ENCODE measurements around the gene MT1B.
A peak's percentile ranks its signal among the peaks of the same experiment; 100 is the strongest.
"Not testable (repeated sequence)": the region's sequence is repeated elsewhere in the genome, so short reads cannot be mapped to it uniquely, and the experiment has no call there.

MT1B gene

DNA sequence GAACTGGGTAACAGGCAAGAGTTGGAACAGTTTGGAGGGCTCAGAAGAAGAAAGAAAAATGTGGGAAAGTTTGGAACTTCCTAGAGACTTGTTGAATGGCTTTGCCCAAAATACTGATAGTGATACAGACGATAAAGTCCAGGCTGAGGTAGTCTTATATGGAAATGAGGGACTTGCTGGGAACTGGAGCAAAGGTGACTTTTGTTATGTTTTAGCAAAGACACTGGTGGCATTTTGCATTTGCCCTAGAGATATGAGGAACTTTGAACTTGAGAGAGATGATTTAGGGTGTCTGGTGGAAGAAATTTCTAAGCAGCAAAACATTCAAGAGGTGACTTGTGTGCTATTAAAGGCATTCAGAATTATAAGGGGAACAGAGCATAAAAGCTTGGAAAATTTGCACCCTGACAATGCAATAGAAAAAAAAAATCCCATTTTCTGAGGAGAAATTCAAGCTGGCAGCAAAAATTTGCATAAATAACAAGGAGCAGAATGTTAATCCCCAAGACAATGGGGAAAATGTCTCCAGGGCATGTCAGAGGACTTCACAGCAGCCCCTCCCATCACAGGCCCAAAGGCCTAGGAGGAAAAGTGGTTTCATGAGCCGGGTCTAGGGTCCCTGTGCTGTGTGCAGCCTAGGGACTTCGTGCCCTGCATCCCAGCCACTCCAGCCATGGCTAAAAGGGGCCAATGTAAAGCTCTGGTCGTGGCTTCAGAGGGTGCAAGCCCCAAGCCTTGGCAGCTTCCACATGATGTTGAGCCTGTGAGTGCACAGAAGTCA, 29.8 kb upstream of the MT1B start:
- not testable (repeated sequence) for DNase-seq

DNA sequence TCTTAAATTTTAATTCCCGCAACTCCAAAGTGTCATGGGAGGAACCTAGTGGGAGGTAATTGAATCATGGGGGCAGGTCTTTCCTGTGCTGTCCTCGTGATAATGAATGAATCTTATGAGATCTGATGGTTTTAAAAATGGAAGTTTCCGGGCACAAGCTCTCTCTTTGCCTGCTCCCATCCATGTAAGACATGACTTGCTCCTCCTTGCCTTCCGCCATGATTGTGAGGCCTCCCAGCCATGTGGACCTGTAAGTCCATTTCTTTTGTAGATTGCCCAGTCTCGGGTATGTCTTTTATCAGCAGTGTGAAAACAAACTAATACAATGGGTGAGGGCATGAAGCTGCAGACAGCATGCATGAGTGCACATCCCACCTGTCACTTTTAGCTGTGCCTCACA, 28.5 kb upstream of the MT1B start:
- DNase-seq, result not testable (repeated sequence)

DNA sequence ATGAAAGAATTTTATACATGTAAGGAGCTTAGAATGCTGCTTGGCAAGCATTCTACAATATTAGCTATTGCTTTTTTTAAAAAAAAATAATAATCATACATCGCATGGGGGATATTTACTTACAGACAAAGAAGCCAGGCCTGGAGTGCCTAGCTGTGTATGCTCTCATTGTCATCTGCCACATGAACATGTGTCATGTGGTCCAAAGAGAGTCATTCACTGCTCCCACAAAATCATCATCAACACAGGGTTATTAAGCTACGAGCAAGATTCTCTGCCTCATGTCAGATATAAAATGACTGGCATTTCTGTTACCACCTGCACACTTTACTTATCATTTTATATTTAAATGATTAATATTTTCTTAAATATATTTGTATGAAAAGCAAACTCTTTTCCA, 28.0 kb upstream of the MT1B start:
- DNase-seq, result no peak

DNA sequence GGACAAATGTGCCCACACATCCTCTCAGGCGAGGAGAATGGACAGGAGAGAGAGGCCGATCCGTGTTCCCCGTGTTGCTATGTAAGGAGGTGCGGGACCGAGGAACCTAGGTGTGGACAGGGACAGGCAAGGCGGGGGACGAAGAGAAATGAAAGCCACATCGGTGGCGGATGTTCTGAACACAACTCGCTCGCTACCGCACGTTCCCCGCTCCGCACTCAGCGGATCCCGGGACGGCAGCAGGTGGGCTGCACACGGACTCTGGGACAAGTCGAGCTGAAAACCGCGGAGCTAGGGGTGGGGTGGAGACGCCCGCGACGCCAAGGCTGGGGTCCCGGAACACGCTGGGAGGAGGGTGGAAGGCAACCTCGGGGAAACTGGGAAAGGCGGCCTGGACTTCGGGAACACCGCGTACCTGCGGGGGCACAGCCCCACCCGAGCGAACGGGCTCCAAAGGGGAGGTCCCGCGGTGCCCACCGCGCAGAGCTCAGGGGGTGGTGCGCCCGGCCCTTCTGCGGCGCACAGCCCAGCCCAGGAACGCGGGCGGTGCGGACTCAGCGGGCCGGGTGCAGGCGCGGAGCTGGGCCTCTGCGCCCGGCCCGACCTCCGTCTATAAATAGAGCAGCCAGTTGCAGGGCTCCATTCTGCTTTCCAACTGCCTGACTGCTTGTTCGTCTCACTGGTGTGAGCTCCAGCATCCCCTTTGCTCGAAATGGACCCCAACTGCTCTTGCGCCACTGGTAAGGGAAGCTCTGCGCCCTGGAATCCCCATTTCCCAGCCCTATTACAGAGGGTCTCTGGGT, 26.3 kb upstream of the MT1B start, which contains the start of gene MT1E:
MT1E (plus strand) TSS at position 642 of the 803 bp plus-strand sequence; CDS start at position 713, 71 bp downstream.
- DNase-seq, result peak; percentile 70

DNA sequence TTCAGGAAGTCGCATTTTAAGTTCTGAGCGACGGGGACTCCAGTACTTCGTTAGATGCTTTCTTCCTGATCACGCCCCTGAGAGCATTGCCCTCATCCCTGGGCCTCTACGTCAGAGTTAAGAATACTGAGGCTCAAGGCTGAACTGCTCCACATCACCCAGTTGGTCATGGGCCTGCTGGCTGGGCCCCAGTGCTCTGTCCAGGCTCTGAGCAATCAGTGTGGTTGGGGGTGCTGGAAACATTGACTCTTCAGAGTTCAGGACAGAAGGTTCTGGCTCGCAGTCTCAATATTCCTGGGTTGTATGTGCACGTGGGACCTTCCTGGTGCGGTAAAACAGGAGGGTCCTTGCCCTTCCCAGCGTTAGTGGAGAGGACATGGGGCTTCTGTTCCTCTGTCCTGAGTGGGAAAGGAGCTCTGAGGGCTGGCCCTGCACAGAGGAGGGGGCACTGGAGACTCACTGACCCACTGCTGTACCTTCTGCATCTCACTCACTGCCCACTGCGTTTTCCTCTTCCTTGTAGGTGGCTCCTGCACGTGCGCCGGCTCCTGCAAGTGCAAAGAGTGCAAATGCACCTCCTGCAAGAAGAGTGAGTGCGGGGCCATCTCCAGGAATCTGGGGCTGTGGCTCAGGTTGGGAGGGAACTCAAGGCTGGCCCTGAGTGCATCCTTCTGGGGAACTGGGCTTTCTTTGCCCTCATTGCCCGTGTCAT, 25.6 kb upstream of the MT1B start:
- no peak for DNase-seq

DNA sequence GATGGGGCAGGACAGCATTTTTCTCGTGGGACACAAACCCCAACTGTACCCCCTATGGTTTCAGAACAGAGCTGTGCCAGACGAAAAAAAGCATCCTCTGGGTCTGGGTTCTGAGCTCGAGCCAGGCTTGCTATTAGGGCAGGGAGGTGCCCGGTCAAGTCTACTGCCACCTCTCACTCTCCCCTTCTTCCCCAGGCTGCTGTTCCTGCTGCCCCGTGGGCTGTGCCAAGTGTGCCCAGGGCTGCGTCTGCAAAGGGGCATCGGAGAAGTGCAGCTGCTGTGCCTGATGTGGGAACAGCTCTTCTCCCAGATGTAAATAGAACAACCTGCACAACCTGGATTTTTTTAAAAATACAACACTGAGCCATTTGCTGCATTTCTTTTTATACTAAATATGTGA, 25.0 kb upstream of the MT1B start:
- DNase-seq, result no peak

DNA sequence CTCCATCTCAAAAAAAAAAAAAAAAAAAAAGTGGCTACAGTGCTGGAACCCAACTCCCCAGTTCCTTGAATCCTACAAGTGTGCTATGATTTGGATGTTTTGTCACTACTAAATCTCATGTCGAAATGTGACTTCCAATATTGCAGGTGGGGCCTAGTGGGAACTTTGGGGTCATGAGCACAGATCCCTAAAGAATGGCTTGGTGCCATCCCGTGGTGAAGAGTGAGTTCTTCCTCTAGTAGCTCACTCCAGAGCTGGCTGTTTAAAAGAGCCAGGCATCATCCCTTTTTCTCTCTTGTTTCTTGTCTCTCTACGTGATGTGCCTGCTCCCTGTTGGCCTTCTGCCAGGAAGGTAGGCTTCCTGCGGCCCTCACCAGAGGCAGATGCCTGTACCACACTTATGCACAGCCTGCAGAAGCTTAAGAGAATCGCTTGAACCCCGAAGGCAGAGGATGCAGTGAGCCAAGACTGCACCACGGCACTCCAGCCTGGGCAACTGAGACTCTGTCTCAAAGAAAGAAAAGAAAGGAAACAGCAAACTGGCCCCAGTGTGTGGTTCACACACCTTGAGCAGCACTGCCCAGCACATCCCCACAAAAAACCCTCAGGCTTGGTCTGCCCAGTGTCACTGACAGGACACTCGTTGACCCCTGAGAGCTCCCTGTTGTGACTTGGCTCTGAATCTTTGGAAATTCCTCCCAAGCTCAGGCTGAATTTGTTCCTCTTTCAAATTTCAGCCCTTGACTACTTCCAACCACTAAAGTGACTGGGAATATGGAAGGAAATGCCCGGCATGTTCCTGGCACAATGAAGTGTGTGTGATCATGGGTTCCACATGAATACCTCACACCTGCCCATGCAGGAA, 23.0 kb upstream of the MT1B start:
- no peak for DNase-seq

DNA sequence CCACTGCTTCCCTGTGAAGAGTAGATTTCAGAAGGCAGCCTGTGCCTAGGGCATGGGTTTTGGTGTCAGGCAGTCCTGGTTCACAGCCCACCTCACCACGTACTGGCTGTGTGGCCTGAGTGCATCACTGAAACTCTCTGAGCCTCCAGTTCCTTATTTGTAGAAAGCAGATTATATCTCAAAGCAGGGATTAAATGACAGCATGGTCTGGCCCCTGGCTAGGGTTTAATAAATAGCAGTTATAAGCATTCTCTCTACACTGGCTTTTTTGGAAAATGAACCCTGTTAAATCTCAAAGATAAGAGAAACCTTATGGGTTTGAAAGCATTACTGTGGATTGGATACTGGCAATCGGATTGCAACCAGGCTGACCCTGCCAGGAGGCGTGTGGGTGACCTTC, 22.2 kb upstream of the MT1B start:
- no peak for DNase-seq

DNA sequence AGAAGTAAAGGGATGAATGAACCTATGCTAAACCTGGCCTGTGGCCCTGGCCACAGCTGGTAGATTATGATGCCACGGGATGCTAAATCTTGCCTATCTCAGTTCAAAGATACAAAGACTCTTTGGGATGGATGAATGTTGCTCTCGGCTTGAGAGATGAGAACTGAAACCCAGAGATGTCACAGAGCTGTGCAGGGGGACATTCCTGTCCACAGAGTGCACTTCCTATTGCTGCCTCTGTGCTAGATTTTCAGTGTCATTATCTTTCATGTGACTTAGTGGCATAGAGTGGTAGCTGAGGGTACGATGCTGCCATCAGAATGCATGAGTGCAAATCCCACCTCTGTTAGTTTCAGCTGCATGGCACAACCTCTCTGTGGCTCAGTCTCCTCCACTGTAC, 21.6 kb upstream of the MT1B start:
- DNase-seq, result no peak

DNA sequence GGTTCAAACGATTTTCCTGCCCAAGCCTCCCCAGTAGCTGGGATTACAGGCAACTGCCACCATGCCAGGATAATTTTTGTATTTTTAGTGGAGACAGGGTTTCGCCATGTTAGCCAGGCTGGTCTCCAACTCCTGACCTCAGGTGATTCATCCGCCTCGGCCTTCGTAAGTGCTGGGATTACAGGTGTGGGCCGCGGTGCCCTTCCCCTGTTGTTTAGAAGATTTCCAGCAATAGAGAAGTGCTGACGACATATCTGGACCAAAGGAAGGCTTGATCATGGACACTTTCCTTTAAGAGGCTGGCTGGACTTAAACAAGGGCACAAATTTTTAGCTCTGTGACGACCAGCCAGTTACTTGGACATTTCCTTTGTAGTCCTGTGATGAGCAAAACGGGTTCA, 20.5 kb upstream of the MT1B start:
- DNase-seq, result no peak

DNA sequence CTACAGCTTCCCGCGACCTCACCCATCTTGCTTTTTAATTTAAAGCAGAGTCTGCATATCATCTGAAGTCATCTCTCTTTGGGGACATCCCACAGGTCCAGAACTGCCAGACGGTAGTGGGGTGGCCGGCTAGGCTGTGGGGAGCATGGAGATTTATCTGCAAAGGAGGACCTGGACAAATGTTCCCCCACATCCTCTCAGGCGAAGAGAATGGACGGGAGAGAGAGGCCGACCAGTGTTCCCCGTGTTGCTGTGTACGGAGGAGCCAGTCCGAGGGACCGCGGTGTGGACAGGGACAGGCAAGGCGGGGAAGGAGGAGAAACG, 19.9 kb upstream of the MT1B start:
- DNase-seq, result no peak

DNA sequence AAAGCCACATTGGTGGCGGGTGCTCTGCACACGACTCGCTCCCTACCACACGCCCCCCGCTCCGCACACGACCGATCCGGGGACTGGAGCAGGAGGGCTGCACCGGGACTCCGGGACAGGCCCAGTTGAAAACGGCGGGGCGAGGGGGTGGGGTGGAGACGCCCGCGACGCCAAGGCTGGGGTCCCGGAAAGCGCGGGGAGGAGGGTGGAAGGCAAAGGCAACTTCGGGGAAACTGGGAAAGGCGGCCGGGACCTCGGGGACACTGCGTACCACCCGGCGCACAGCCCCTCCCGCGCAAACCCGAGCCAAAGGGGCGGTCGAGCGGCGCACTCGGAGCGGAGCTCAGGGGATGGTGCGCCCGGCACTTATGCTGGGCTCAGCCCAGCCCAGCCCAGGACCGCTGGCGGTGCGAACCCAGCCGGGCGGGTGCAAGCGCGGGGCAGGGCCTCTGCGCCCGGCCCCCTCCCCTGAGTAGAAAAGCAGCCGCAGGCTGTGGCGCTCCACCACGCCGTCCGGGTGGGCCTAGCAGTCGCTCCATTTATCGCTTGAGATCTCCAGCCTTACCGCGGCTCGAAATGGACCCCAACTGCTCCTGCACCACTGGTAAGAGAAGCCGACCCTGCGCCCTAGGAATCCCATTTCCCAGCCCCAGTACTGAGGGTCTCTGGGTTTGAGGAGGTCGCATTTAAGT, 19.4 kb upstream of the MT1B start, which contains the start of gene MT1M:
MT1M (plus strand) TSS at position 504 of the 692 bp plus-strand sequence; CDS start at position 577, 73 bp downstream.
- DNase-seq, result no peak

DNA sequence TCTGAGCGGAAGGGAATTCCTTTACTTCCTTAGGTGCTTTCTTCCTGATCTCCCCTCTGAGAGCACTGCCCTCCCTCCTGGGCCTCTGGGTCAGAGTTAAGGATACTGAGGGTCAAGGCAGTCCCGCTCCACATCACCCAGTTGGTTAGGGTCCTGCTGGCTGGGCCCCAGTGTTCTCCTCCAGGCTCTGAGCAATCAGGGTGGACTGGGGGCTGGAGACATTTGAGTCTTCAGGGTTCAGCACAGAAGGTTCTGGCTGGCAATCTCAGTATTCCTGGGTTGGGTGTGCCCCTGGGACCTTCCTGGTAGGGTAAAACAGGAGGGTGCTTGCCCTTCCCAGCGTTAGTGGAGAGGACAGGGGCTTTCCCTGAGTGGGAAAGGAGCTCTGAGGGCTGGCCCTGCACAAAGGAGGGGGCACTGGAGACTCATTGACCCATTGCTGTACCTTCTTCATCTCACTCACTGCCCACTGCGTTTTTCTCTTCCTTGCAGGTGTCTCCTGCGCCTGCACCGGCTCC, 18.8 kb upstream of the MT1B start:
- DNase-seq, result no peak

DNA sequence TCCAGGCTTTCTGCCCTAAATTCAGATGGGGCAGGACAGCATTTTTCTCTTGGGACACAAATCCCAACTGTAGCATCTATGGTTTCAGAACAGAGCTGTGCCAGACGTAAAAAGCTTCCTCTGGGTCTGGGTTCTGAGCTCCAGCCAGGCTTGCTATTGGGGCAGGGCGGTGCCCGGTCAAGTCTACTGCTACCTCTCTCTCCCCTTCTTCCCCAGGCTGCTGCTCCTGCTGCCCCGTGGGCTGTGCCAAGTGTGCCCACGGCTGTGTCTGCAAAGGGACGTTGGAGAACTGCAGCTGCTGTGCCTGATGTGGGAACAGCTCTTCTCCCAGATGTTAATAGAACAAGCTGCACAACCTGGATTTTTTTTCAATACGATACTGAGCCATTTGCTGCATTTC, 18.2 kb upstream of the MT1B start:
- DNase-seq, result no peak

DNA sequence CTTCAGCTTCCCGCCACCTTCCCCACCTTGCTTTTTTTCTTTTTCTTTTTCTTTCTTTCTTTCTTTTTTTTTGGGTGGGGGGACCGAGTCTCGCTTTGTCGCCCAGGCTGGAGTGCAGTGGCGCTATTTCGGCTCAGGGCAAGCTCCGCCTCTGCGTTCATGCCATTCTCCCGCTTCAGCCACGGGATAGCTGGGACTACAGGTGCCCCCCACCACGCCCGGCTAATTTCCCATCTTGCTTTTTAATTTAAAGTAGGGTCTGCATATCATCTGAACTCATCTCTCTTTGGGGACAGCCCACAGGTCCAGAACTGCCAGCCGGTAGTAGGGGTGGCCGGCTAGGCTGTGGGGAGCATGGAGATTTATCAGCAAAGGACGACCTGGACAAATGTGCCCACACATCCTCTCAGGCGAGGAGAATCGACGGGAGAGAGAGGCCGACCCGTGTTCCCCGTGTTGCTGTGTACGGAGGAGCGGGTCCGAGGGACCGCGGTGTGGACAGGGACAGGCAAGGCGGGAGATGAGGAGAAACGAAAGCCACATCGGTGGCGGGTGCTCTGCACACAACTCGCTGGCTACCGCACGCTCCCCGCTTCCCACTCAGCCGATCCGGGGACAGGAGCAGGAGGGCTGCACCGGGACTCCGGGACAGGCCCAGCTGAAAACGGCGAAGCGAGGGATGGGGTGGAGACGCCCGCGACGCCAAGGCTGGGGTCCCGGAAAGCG, 16.8 kb upstream of the MT1B start:
- DNase-seq, result no peak

DNA sequence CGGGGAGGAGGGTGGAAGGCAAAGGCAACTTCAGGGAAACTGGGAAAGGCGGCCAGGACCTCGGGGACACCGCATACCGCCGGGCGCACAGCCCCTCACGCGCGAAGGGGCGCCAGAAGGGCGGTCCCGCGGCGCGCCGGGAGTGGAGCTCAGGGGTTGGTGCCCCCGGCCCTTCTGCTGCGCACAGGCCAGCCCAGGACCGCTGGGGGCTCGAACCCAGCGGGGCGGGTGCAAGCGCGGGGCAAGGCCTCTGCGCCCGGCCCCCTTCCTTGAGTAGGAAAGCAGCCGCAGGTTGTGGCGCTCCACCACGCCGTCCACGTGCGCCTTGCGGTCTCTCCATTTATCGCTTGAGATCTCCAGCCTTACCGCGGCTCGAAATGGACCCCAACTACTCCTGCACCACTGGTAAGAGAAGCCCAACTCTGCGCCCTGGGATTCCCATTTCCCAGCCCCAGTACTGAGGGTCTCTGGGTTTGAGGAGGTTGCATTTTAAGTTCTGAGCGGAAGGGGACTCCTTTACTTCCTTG, 16.2 kb upstream of the MT1B start:
- no peak for DNase-seq

DNA sequence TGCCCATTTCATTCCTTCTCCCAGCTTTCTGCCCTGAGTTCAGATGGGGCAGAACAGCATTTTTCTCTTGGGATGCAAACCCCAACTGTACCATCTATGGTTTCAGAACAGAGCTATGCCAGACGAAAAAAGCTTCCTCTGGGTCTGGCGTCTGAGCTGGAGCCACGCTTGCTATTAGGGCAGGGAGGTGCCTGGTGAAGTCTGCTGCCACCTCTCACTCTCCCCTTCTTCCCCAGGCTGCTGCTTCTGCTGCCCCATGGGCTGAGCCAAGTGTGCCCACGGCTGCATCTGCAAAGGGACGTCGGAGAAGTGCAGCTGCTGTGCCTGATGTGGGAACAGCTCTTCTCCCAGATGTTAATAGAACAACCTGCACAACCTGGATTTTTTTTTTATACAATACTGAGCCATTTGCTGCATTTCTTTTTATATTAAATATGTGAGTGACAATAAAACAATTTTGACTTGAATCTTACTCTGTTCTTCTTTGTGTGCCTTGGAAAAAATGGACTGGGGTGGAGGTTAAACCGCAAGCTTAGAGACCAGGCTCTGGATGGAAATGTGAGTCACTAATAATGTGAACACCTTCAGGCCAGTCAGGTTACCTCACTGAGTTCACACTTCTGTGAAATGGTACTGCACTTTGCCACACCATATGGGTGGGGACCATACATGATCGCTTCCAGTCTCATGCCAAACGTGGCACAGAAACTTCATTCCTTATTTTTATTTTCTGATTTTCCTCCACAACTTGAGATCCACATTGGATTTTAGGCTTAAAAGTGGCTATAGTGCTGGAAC, 14.9 kb upstream of the MT1B start:
- DNase-seq, result no peak

DNA sequence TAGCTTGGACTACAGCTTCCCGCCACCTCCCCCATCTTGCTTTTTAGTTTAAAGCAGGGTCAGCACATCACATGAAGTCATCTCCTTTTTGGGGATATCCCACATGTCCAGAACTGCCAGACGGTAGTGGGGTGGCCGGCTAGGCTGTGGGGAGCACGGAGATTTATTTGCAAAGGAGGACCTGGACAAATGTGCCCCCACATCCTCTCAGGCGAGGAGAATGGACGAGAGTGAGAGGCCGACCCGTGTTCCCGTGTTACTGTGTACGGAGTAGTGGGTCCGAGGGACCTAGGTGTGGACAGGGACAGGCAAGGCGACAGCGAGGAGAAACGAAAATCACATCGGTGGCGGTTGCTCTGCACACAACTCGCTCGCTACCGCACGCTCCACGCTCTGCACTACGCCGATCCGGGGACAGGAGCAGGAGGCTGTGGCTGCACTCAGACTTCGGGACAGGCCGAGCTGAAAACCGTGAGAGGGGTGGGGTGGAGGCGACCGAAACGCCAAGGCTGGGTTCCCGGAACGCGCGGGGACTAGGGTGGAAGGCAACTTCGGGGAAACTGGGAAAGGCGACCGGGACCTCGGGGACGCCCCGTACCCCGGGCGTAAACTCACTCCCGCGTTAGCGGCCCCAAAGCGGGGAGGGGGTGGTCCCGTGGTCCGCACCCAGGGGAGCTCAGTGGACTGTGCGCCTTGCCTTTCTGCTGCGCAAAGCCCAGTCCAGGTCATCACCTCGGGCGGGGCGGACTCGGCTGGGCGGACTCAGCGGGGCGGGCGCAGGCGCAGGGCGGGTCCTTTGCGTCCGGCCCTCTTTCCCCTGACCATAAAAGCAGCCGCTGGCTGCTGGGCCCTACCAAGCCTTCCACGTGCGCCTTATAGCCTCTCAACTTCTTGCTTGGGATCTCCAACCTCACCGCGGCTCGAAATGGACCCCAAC, 13.6 kb upstream of the MT1B start, which contains the start of gene MT1A:
MT1A (plus strand) TSS at position 853 of the 937 bp plus-strand sequence; CDS start at position 926, 73 bp downstream.
- no peak for DNase-seq

DNA sequence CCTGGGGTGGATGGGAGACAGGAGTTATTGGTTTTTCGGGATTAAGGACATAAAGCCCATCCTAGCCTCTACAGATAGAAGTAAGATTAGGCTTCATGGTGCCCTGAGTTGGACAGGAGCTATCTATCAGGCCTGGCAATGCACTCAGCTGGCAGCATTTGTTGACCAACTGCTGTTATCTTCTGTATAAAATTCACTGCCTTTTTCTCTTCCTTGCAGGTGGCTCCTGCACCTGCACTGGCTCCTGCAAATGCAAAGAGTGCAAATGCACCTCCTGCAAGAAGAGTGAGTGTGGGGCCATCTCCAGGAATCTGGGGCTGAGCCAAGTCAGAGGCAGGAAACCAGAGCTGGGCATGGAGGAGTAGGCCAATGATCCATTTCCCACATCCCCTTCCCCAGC, 12.6 kb upstream of the MT1B start:
- no peak for DNase-seq

Measured in stimulated activated CD4-positive, alpha-beta T cell treated with anti-CD3 and anti-CD28 coated beads, Interleukin-12 subunit alpha, Interleukin-12 subunit beta, amount 100 ng/mL, for 4 hours (primary cell).